Measurements from ENCODE around the gene KRT86. TPM values are rescaled to one million over a fixed set of nuclear protein-coding genes. Genes with fewer than 3 reads are reported as not detected.
A peak's percentile ranks its signal among the peaks of the same experiment; 100 is the strongest.

The KRT86 gene
- polyA plus RNA-seq, 2 of the 4 experiments (the other 2 are of a cell fraction), result 23.5 to 378 TPM

GRCh38 chr12:52235822-52236361 lies 38.6 kb upstream of the KRT86 start (continued):
- TF ChIP-seq HOXA7 (CRISPR knock-in tag; IDR thresholded peaks at IDR 0.05) (peak; percentile 50; the same call in 1 of the 2 replicates), HES2 (IDR thresholded peaks at IDR 0.05) (no peak), CTCF (IDR thresholded peaks at IDR 0.05) (no peak), CEBPB (IDR thresholded peaks at IDR 0.05) (no peak), CBX8 (IDR thresholded peaks at IDR 0.05) (no peak), BCL3 (IDR thresholded peaks at IDR 0.05) (no peak), SREBF2 (IDR thresholded peaks at IDR 0.05) (no peak), RARB (CRISPR knock-in tag; IDR thresholded peaks at IDR 0.05) (no peak), EHMT2 (IDR thresholded peaks at IDR 0.05; ENCODE audit: low read depth) (no peak), HOXB13 (CRISPR knock-in tag; IDR thresholded peaks at IDR 0.05; ENCODE audit: low read depth) (no peak)

GRCh38 chr12:52236386-52237050 lies 37.9 kb upstream of the KRT86 start:
- Histone ChIP-seq H3K9me3 (no peaks in the 10 kb centered on the region), H3K4me2 (peak overlapping the region; percentile 99), H3K4me1 (peaks cover 73% of the 10 kb centered on the region), H3K27ac (peak overlapping the region; percentile 97), H3K4me3 (peak overlapping the region; percentile 93)
- TF ChIP-seq USF2 (IDR thresholded peaks at IDR 0.05), result no peak
- TF ChIP-seq FOSB (CRISPR knock-in tag; IDR thresholded peaks at IDR 0.05), result no peak
- TF ChIP-seq ZSCAN20 (CRISPR knock-in tag; IDR thresholded peaks at IDR 0.05), result no peak
- TF ChIP-seq RFX5 (IDR thresholded peaks at IDR 0.05), result no peak
- TF ChIP-seq POLR2A (IDR thresholded peaks at IDR 0.05; ENCODE audit: low read length), result no peak
- peak in 1 of 2 experiments; percentile 22; a peak in 1 of 5 replicates for TF ChIP-seq JUN (IDR thresholded peaks at IDR 0.05)
- peak; percentile 81 for TF ChIP-seq POLR2AphosphoS2 (conservative IDR thresholded peaks at IDR 0.05; ENCODE audit: low read length)
- TF ChIP-seq ZNF302 (CRISPR knock-in tag; IDR thresholded peaks at IDR 0.05), result no peak
- TF ChIP-seq JUNB (IDR thresholded peaks at IDR 0.05), result no peak
- TF ChIP-seq CBX8 (IDR thresholded peaks at IDR 0.05), result no peak
- no peak for TF ChIP-seq PBX3 (IDR thresholded peaks at IDR 0.05)
- 0 out of 3 replicates have a peak, but pooled peaks have one; percentile 27 for TF ChIP-seq BCL3 (IDR thresholded peaks at IDR 0.05)
- ChIA-PET CTCF (interaction anchor here (0.6 to 13.1 kb wide), 22 partner anchors 11 to 744 kb away, joined by 3 to 182 read pairs (median 4); partner anchors contain the start of gene KRT80), POLR2A (interaction anchor here (0.6 to 7.4 kb wide), 9 partner anchors 9 to 48 kb away, joined by 3 to 54 read pairs (median 9); no protein-coding TSS in a partner anchor)
- peak in 1 of 2 experiments; percentile 17 for DNase-seq (ENCODE audit: low read depth in 1 of 2, low spot score in 1 of 2)
- WGBS (ENCODE audit: missing lambda C conversion rate), result 49% methylated on average over 3 of the region's 3 CpGs
- no peak for ATAC-seq
- no peak for FAIRE-seq
